ENCODE data around the gene TBC1D13. TPM values are rescaled to one million over a fixed set of nuclear protein-coding genes. Genes with fewer than 3 reads are reported as not detected.

The TBC1D13 gene
- total RNA-seq, 6 experiments from 2014 or later = 28.0 to 34.7 (median 30.3) TPM

Other genes starting within 250 kb of the TBC1D13 start
- gene SPTAN1, start 234.7 kb upstream of the TBC1D13 start, total RNA-seq (2021; fragmentation: NEBNext Ultra II Directional; extraction: Animal tissue kit (Norgen Biotek cat#: 25700)) = 100 to 1,000 TPM; 316 to 368 (median 327) TPM
- 10 to 100 TPM; 34.5 to 51.7 (median 49.9) TPM for gene DYNC2I2, start 130.4 kb upstream of the TBC1D13 start, total RNA-seq (2021; fragmentation: NEBNext Ultra II Directional; extraction: Animal tissue kit (Norgen Biotek cat#: 25700))
- gene SET, start 98.0 kb upstream of the TBC1D13 start, total RNA-seq (2021; fragmentation: NEBNext Ultra II Directional; extraction: Animal tissue kit (Norgen Biotek cat#: 25700)) = 100 to 1,000 TPM; 297 to 358 (median 343) TPM
- 1 to 10 TPM; 1.9 to 5.6 (median 3.5) TPM for gene PKN3, start 84.8 kb upstream of the TBC1D13 start, total RNA-seq (2021; fragmentation: NEBNext Ultra II Directional; extraction: Animal tissue kit (Norgen Biotek cat#: 25700))
- 10 to 100 TPM; 48.1 to 54.6 (median 53.1) TPM for gene ZDHHC12, start 63.1 kb upstream of the TBC1D13 start, total RNA-seq (2021; fragmentation: NEBNext Ultra II Directional; extraction: Animal tissue kit (Norgen Biotek cat#: 25700))
- 10 to 100 TPM; 32.5 to 47.6 (median 37.8) TPM for gene ZER1, start 15.3 kb upstream of the TBC1D13 start, total RNA-seq (2021; fragmentation: NEBNext Ultra II Directional; extraction: Animal tissue kit (Norgen Biotek cat#: 25700))
- 10 to 100 TPM; 16.0 to 23.7 (median 17.0) TPM for gene ENDOG, start 31.2 kb downstream of the TBC1D13 start, total RNA-seq (2021; fragmentation: NEBNext Ultra II Directional; extraction: Animal tissue kit (Norgen Biotek cat#: 25700))
- 10 to 100 TPM; 33.2 to 46.8 (median 38.2) TPM for gene SPOUT1, start 42.5 kb downstream of the TBC1D13 start, total RNA-seq (2021; fragmentation: NEBNext Ultra II Directional; extraction: Animal tissue kit (Norgen Biotek cat#: 25700))
- gene KYAT1, start 94.7 kb downstream of the TBC1D13 start, total RNA-seq (2021; fragmentation: NEBNext Ultra II Directional; extraction: Animal tissue kit (Norgen Biotek cat#: 25700)) = 1 to 10 TPM; 6.7 to 9.0 (median 8.3) TPM
- gene LRRC8A, start 94.9 kb downstream of the TBC1D13 start, total RNA-seq (2021; fragmentation: NEBNext Ultra II Directional; extraction: Animal tissue kit (Norgen Biotek cat#: 25700)) = 10 to 100 TPM; 37.8 to 51.9 (median 39.6) TPM
- 10 to 100 TPM in 3 of 6 experiments, 1 to 10 TPM in 3; 6.8 to 13.9 (median 10.0) TPM for gene PHYHD1, start 133.7 kb downstream of the TBC1D13 start, total RNA-seq (2021; fragmentation: NEBNext Ultra II Directional; extraction: Animal tissue kit (Norgen Biotek cat#: 25700))
- gene DOLK, start 160.3 kb downstream of the TBC1D13 start, total RNA-seq (2021; fragmentation: NEBNext Ultra II Directional; extraction: Animal tissue kit (Norgen Biotek cat#: 25700)) = 10 to 100 TPM; 27.8 to 34.4 (median 31.6) TPM
- 10 to 100 TPM; 42.1 to 58.2 (median 54.2) TPM for gene NUP188, start 160.4 kb downstream of the TBC1D13 start, total RNA-seq (2021; fragmentation: NEBNext Ultra II Directional; extraction: Animal tissue kit (Norgen Biotek cat#: 25700))
- gene SH3GLB2, start 241.1 kb downstream of the TBC1D13 start, total RNA-seq (2021; fragmentation: NEBNext Ultra II Directional; extraction: Animal tissue kit (Norgen Biotek cat#: 25700)) = 10 to 100 TPM; 38.1 to 56.1 (median 42.7) TPM
- gene MIGA2, start 249.4 kb downstream of the TBC1D13 start, total RNA-seq (2021; fragmentation: NEBNext Ultra II Directional; extraction: Animal tissue kit (Norgen Biotek cat#: 25700)) = 10 to 100 TPM; 20.2 to 30.2 (median 22.2) TPM